Spleen (tissue), 11 donors: Measurements from ENCODE around the gene ANKRD44. TPM values are rescaled to one million over a fixed set of nuclear protein-coding genes. Genes with fewer than 3 reads are reported as not detected.

Experiments used
- DNase-seq: peaks from one replicate; pipeline ENCODE4 v3.0.0-alpha.2; 2020
- H3K27ac ChIP-seq, 8 donors: fragments of 200-600 bp; sonication (generic) in 7 of 8; 1 replicate in 4 of 8; 2 replicates in 4 of 8; pipeline versions ENCODE4 v1.5.0 to v1.8.0; 2016 to 2021; ENCODE audit warnings: inconsistent platforms in 4 of 8, mild to moderate bottlenecking in 4 of 8, moderate library complexity in 1 of 8
- H3K27me3 ChIP-seq, 7 donors: fragments of 200-600 bp; sonication (generic) in 6 of 7; replicated peaks in 1 of 7; 1 replicate in 4 of 7; 2 replicates in 3 of 7; pipeline versions ENCODE4 v1.5.0 to v1.8.0; 2016 to 2021; ENCODE audit warnings: inconsistent platforms in 3 of 7, mild to moderate bottlenecking in 1 of 7
- H3K36me3 ChIP-seq, 6 donors: fragments of 200-600 bp; sonication (generic) in 5 of 6; 1 replicate in 4 of 6; 2 replicates in 2 of 6; pipeline versions ENCODE4 v1.5.0 to v1.8.0; 2016 to 2021; ENCODE audit warnings: inconsistent platforms in 2 of 6
- H3K4me1 ChIP-seq, 6 donors: fragments of 200-600 bp; sonication (generic) in 5 of 6; 1 replicate in 3 of 6; 2 replicates in 3 of 6; pipeline versions ENCODE4 v1.5.0 to v1.8.0; 2016 to 2021; ENCODE audit warnings: inconsistent platforms in 3 of 6
- H3K4me3 ChIP-seq, 8 donors: fragments of 200-600 bp; sonication (generic) in 7 of 8; 1 replicate in 4 of 8; 2 replicates in 4 of 8; pipeline versions ENCODE4 v1.5.0 to v1.8.0; 2016 to 2021; ENCODE audit warnings: inconsistent platforms in 4 of 8, mild to moderate bottlenecking in 4 of 8, moderate library complexity in 2 of 8
- H3K9me3 ChIP-seq, 8 donors: fragments of 200-600 bp; sonication (generic) in 7 of 8; 1 replicate in 4 of 8; 2 replicates in 4 of 8; pipeline versions ENCODE4 v1.5.0 to v1.8.0; 2016 to 2021; ENCODE audit warnings: inconsistent platforms in 4 of 8
- POLR2A ChIP-seq, 3 donors: fragments of 450-650 bp; IDR thresholded peaks; one replicate each; pipeline ENCODE4 v1.5.1; 2017; ENCODE audit warnings: antibody characterized with exemption in 3 of 3, mild to moderate bottlenecking in 1 of 3
- POLR2AphosphoS5 ChIP-seq, 3 donors: sonication (generic); formaldehyde crosslinking; IDR thresholded peaks; one replicate each; pipeline ENCODE4 v1.5.1; 2017; ENCODE audit warnings: antibody characterized with exemption in 3 of 3
- WGBS, 5 donors: extraction: QIAGEN DNeasy Blood & Tissue Kit in 3 of 5; methylation state at CpG; one replicate each; pipeline versions ENCODE4 v1.1.5 to v1.1.7; 2013 to 2018; 5-methylcytosine and 5-hydroxymethylcytosine counted together
- intact Hi-C: fragments of 100-400 bp; cut with DNase I; formaldehyde crosslinking; loops from one replicate; pipeline ENCODE4 v1.15.0; 2023; ENCODE audit warnings: low total_unique reads
- polyA plus RNA-seq, 3 donors: library from polyadenylated mRNA; stranded (reverse); fragments of 200-250 nt; gene quantifications; one replicate each; pipeline ENCODE4 v1.2.1, GENCODE V29; 2013
- total RNA-seq, 7 donors: library from RNA; depleted of rRNA in 3 of 7; stranded (reverse); fragments of >200 nt in 3 of 7; fragmentation: NEBNext Ultra II Directional in 4 of 7; extraction: Animal tissue kit (Norgen Biotek cat#: 25700) in 4 of 7; gene quantifications; one replicate each; pipeline versions ENCODE4 v1.1.0 to v1.2.1, GENCODE V29; 2016 to 2021
- TF ChIP-seq, protein P1 (sequence below), 11 experiments: fragments of 200-600 bp in 7 of 11; fragments of 450-650 bp in 4 of 11; sonication (generic) in 4 of 11; IDR thresholded peaks in 8 of 11; conservative IDR thresholded peaks in 3 of 11; 1 replicate in 7 of 11; 2 replicates in 4 of 11; pipeline versions ENCODE4 v1.4.0 to v1.8.0; 2016 to 2021; ENCODE audit warnings: antibody characterized with exemption in 11 of 11, inconsistent platforms in 4 of 11, mild to moderate bottlenecking in 1 of 11
- donor health status: healthy with polysubstance abuse.
- donor health status: DM: no; HTN: no; CAD: no; lungs with moderate emphysema.
- donor health status: DM: no; HTN: no; CAD: no.
- donor health status: Bipolar disorder and iron deficiency.
- donor health status: healthy.
- donor health status: DM: no; HTN: no; CAD: no.
- donor health status: DM: yes; HTN: yes; CAD: no.

The ANKRD44 gene
- total and polyA plus RNA-seq, 10 donors: 16.0 to 183 (median 140) TPM

DNA sequence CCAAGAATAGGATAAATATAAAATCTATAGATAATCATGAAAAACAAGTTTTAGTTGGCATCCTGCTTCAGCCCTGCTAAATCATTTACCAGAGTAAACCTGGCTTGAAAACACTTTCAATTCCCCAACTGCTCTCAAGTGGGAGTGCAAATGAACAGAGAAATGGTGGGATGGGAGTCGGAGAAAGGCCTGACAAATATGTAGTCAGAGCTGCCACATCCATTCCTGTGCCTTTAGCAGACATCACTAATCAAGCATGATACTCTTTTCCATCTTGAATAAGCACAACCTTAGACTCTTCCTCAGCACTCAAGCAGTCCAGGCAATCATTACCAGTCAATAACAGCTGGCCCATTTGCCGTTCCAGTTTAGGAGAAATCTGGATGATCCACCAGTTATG, 101.3 kb downstream of the ANKRD44 start:
- Histone ChIP-seq H3K36me3 (peaks cover 0 to 12% (median 0%) of the 10 kb centered on the region in 6 donors), H3K27me3 (no peaks in the 10 kb centered on the region), H3K27ac (peak overlapping the region; percentile 69 to 93 (median 84)), H3K4me1 (peaks cover 53 to 100% (median 100%) of the 10 kb centered on the region in 6 donors), H3K9me3 (no peaks in the 10 kb centered on the region), H3K4me3 (peak overlapping the region in 1 of 8 donors; percentile 23)
- TF ChIP-seq POLR2A (IDR thresholded peaks at IDR 0.05): no peak
- TF ChIP-seq, protein P1, sequence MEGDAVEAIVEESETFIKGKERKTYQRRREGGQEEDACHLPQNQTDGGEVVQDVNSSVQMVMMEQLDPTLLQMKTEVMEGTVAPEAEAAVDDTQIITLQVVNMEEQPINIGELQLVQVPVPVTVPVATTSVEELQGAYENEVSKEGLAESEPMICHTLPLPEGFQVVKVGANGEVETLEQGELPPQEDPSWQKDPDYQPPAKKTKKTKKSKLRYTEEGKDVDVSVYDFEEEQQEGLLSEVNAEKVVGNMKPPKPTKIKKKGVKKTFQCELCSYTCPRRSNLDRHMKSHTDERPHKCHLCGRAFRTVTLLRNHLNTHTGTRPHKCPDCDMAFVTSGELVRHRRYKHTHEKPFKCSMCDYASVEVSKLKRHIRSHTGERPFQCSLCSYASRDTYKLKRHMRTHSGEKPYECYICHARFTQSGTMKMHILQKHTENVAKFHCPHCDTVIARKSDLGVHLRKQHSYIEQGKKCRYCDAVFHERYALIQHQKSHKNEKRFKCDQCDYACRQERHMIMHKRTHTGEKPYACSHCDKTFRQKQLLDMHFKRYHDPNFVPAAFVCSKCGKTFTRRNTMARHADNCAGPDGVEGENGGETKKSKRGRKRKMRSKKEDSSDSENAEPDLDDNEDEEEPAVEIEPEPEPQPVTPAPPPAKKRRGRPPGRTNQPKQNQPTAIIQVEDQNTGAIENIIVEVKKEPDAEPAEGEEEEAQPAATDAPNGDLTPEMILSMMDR (IDR thresholded peaks at IDR 0.05 in 8 of 11, conservative IDR thresholded peaks at IDR 0.05 in 3 of 11): no peak
- no peak for TF ChIP-seq POLR2AphosphoS5 (IDR thresholded peaks at IDR 0.05)
- no peak for DNase-seq
- intact Hi-C loops: no loop called here
- 63 to 75% (median 69%) methylated on average over 2 of the region's 2 CpGs for WGBS, 5 donors

DNA sequence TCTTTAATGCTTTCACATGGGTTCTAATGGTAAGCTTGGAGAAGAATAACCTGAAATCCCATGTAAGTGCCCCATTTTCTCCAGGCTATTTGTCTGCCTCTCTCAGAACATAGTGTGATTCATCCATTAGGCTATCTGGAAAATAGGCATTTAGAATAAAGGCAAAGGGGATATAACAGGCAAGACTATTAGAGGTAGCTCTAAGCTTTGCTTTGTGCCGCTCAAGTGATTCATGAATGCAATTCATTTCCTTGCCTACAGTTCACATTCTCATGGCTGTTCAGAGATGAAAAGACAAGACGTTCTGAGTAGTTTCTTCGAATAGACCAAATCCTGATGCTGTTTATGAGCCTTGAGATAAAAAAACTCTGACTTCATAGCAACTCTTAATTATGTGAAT, 101.7 kb downstream of the ANKRD44 start:
- Histone ChIP-seq H3K36me3 (peaks cover 0 to 13% (median 0%) of the 10 kb centered on the region in 6 donors), H3K27me3 (no peaks in the 10 kb centered on the region), H3K4me1 (peaks cover 49 to 100% (median 96%) of the 10 kb centered on the region in 6 donors), H3K9me3 (no peaks in the 10 kb centered on the region), H3K4me3 (no peak overlapping the region), H3K27ac (peak overlapping the region; percentile 69 to 93 (median 84))
- WGBS, 5 donors: 15 to 22% (median 20%) methylated on average over 3 of the region's 3 CpGs
- no peak for DNase-seq
- no peak for TF ChIP-seq POLR2AphosphoS5 (IDR thresholded peaks at IDR 0.05)
- TF ChIP-seq POLR2A (IDR thresholded peaks at IDR 0.05): no peak
- TF ChIP-seq, protein P1 (IDR thresholded peaks at IDR 0.05 in 8 of 11, conservative IDR thresholded peaks at IDR 0.05 in 3 of 11): no peak
- intact Hi-C loops: no loop called here

DNA sequence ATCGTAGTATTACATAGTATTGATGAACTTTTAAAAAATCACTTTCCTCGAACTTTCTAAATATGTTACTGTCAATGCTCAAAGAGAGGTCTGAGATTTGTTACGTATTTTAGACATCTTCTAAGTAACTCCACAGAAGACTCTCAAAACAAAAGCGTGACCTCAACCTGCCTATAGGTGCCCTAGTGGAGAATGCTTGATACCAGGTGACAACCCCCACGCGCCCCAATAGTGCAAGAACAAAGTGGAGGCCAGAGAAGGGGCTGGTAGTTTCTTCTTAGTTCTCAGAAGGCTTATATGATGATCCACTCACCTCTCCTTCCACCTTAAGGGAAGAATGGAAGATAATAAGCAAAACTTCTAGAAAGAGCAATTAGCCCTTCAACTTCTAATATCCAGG, 102.6 kb downstream of the ANKRD44 start:
- intact Hi-C loops: no loop called here
- H3K9me3 ChIP-seq: no peaks in the 10 kb centered on the region
- peak overlapping the region; percentile 69 to 93 (median 84) for H3K27ac ChIP-seq
- WGBS, 5 donors: 65 to 74% (median 68%) methylated on average over 6 of the region's 6 CpGs
- DNase-seq: no peak
- TF ChIP-seq, protein P1 (IDR thresholded peaks at IDR 0.05 in 8 of 11, conservative IDR thresholded peaks at IDR 0.05 in 3 of 11): no peak
- TF ChIP-seq POLR2AphosphoS5 (IDR thresholded peaks at IDR 0.05) (no peak), POLR2A (IDR thresholded peaks at IDR 0.05) (no peak)
- H3K36me3 ChIP-seq: peaks cover 0 to 22% (median 0%) of the 10 kb centered on the region in 6 donors
- H3K4me1 ChIP-seq: peaks cover 46 to 100% (median 88%) of the 10 kb centered on the region in 6 donors
- peak overlapping the region in 1 of 8 donors; percentile 21 for H3K4me3 ChIP-seq
- H3K27me3 ChIP-seq: no peaks in the 10 kb centered on the region

DNA sequence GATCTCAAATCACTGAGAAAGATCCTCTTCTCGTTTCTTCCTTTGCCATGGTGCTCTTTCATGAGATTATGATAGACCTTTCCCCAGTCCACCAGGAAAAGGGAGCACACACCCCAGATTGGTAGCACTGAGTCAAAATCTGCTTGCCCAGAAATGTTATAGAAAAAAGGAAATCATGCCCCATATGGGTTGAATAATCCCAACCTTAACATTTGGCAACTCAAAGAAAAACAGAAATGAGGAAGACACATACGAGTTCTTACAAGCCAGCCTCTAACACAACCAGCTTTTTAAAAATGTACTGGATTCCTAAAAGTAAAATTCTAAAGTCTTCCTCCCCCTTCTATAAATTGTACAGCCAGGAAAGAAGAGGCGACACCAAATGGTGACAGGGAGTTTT, 103.0 kb downstream of the ANKRD44 start:
- intact Hi-C loops: no loop called here
- Histone ChIP-seq H3K4me1 (peaks cover 42 to 100% (median 84%) of the 10 kb centered on the region in 6 donors), H3K27ac (peak overlapping the region; percentile 69 to 93 (median 84)), H3K4me3 (peak overlapping the region in 1 of 8 donors; percentile 21), H3K9me3 (no peaks in the 10 kb centered on the region), H3K36me3 (peaks cover 0 to 26% (median 0%) of the 10 kb centered on the region in 6 donors), H3K27me3 (no peaks in the 10 kb centered on the region)
- TF ChIP-seq POLR2A (IDR thresholded peaks at IDR 0.05): no peak
- TF ChIP-seq, protein P1 (IDR thresholded peaks at IDR 0.05 in 8 of 11, conservative IDR thresholded peaks at IDR 0.05 in 3 of 11): no peak
- no peak for TF ChIP-seq POLR2AphosphoS5 (IDR thresholded peaks at IDR 0.05)
- DNase-seq: no peak
- WGBS, 5 donors: 45 to 56% (median 52%) methylated on average over 3 of the region's 3 CpGs
